H9 (cell line): ENCODE data around the gene PRKACA. TPM values are rescaled to one million over a fixed set of nuclear protein-coding genes. Genes with fewer than 3 reads are reported as not detected.
A peak's percentile ranks its signal among the peaks of the same experiment; 100 is the strongest.

ENCODE experiments used
- DNase-seq: peaks from one replicate; pipeline ENCODE4 v3.0.0-alpha.2; 2017
- H2AFZ ChIP-seq: one replicate; pipeline ENCODE4 v1.6.1; 2013; ENCODE audit warnings: mild to moderate bottlenecking, low read length, control low read depth, moderate library complexity
- H2AK5ac ChIP-seq: 2 replicates; pipeline ENCODE4 v1.6.1; 2013; ENCODE audit warnings: low read length, control low read depth, mixed read lengths; ENCODE audit not compliant: insufficient read length
- H2BK120ac ChIP-seq: one replicate; pipeline ENCODE4 v1.6.1; 2013; ENCODE audit warnings: low read depth, mild to moderate bottlenecking, low read length, control low read depth, inconsistent platforms; ENCODE audit not compliant: poor library complexity, severe bottlenecking
- H2BK12ac ChIP-seq: 2 replicates; pipeline ENCODE4 v1.6.1; 2013; ENCODE audit warnings: low read length, control low read depth, mixed read lengths, low read depth; ENCODE audit not compliant: insufficient read length
- H2BK15ac ChIP-seq: 2 replicates; pipeline ENCODE4 v1.6.1; 2013; ENCODE audit warnings: low read depth, low read length, control low read depth
- H2BK20ac ChIP-seq: one replicate; pipeline ENCODE4 v1.6.1; 2013; ENCODE audit warnings: low read depth, mild to moderate bottlenecking, low read length, control low read depth, inconsistent platforms; ENCODE audit not compliant: poor library complexity, severe bottlenecking
- H2BK5ac ChIP-seq: 2 replicates; pipeline ENCODE4 v1.6.1; 2013; ENCODE audit warnings: low read length, control low read depth, mixed read lengths; ENCODE audit not compliant: insufficient read length
- H3K14ac ChIP-seq: 2 replicates; pipeline ENCODE4 v1.6.1; 2013; ENCODE audit warnings: low read length, control low read depth; ENCODE audit not compliant: insufficient read depth
- H3K18ac ChIP-seq: 2 replicates; pipeline ENCODE4 v1.6.1; 2013; ENCODE audit warnings: low read depth, mild to moderate bottlenecking, mixed read lengths, low read length, control low read depth; ENCODE audit not compliant: insufficient read length
- H3K23ac ChIP-seq: 2 replicates; pipeline ENCODE4 v1.6.1; 2013; ENCODE audit warnings: low read length, control low read depth, mixed read lengths, low read depth; ENCODE audit not compliant: insufficient read length
- H3K23me2 ChIP-seq: 2 replicates; pipeline ENCODE4 v1.6.1; 2013; ENCODE audit warnings: low read depth, mild to moderate bottlenecking, mixed read lengths, low read length, control low read depth; ENCODE audit not compliant: insufficient read length, poor library complexity, severe bottlenecking
- H3K27ac ChIP-seq: 2 replicates; pipeline ENCODE4 v1.5.1; 2013; ENCODE audit warnings: low read length, control low read depth, mixed read lengths, low read depth; ENCODE audit not compliant: insufficient read length
- H3K27me3 ChIP-seq: 2 replicates; pipeline ENCODE4 v1.6.1; 2013; ENCODE audit warnings: low read length, control low read depth, inconsistent platforms; ENCODE audit not compliant: insufficient read depth
- H3K4ac ChIP-seq: 2 replicates; pipeline ENCODE4 v1.6.1; 2013; ENCODE audit warnings: low read depth, mild to moderate bottlenecking, control low read depth, inconsistent platforms, low read length, moderate library complexity
- H3K4me1 ChIP-seq: 2 replicates; pipeline ENCODE4 v1.6.1; 2013; ENCODE audit warnings: low read length, control low read depth, inconsistent platforms; ENCODE audit not compliant: insufficient read depth
- H3K4me2 ChIP-seq: 2 replicates; pipeline ENCODE4 v1.6.1; 2013; ENCODE audit warnings: low read length, control low read depth, mixed read lengths; ENCODE audit not compliant: insufficient read length, insufficient read depth
- H3K56ac ChIP-seq: 2 replicates; pipeline ENCODE4 v1.6.1; 2013; ENCODE audit warnings: low read depth, mild to moderate bottlenecking, mixed read lengths, low read length, control low read depth; ENCODE audit not compliant: insufficient read length
- H3K79me1 ChIP-seq: 2 replicates; pipeline ENCODE4 v1.6.1; 2013; ENCODE audit warnings: low read depth, mild to moderate bottlenecking, moderate library complexity, low read length, control low read depth, inconsistent platforms; ENCODE audit not compliant: insufficient read depth, poor library complexity, severe bottlenecking
- H3K79me2 ChIP-seq: 2 replicates; pipeline ENCODE4 v1.6.1; 2013; ENCODE audit warnings: low read length, control low read depth, inconsistent platforms; ENCODE audit not compliant: insufficient read depth
- H3K9ac ChIP-seq: 2 replicates; pipeline ENCODE4 v1.6.1; 2013; ENCODE audit warnings: low read length, control low read depth, mixed read lengths; ENCODE audit not compliant: insufficient read length; ENCODE audit errors: extremely low read depth
- H3K9me3 ChIP-seq: one replicate; pipeline ENCODE4 v1.6.1; 2013; ENCODE audit warnings: low read depth, low read length, inconsistent platforms; ENCODE audit not compliant: control insufficient read depth
- H3T11ph ChIP-seq: one replicate; pipeline ENCODE4 v1.6.1; 2013; ENCODE audit warnings: mild to moderate bottlenecking, low read length, control low read depth, inconsistent platforms
- H4K20me1 ChIP-seq: one replicate; pipeline ENCODE4 v1.6.1; 2013; ENCODE audit not compliant: control insufficient read depth, insufficient read length, insufficient read depth
- H4K5ac ChIP-seq: 2 replicates; pipeline ENCODE4 v1.6.1; 2013; ENCODE audit warnings: low read depth, mild to moderate bottlenecking, mixed read lengths, low read length, control low read depth; ENCODE audit not compliant: insufficient read length
- H4K8ac ChIP-seq: replicated peaks from 2 replicates; pipeline ENCODE4 v1.6.1; 2013; ENCODE audit warnings: low read length, control low read depth, mixed read lengths, low read depth; ENCODE audit not compliant: insufficient read length
- H4K91ac ChIP-seq: 2 replicates; pipeline ENCODE4 v1.6.1; 2013; ENCODE audit warnings: low read depth, mild to moderate bottlenecking, moderate library complexity, mixed read lengths, low read length, control low read depth; ENCODE audit not compliant: insufficient read length
- H3K27ac Mint-ChIP-seq, 3 experiments: 2 replicates in 2 of 3; 3 replicates in 1 of 3; pipeline ENCODE4 v1.8.0; 2020 to 2021; ENCODE audit warnings: mixed read lengths in 3 of 3, mild to moderate bottlenecking in 1 of 3, moderate library complexity in 1 of 3
- H3K27me3 Mint-ChIP-seq: 2 replicates; pipeline ENCODE4 v1.8.0; 2021; ENCODE audit warnings: low read depth, mild to moderate bottlenecking, moderate library complexity, mixed read lengths
- H3K36me3 Mint-ChIP-seq, 3 experiments: 2 replicates in 2 of 3; 3 replicates in 1 of 3; pipeline ENCODE4 v1.8.0; 2020 to 2021; ENCODE audit warnings: low read depth in 3 of 3, mixed read lengths in 3 of 3; ENCODE audit not compliant: insufficient read depth in 1 of 3
- H3K4me1 Mint-ChIP-seq, 2 experiments: 2 replicates each; pipeline ENCODE4 v1.8.0; 2020; ENCODE audit warnings: mixed read lengths in 2 of 2
- H3K4me3 Mint-ChIP-seq, 2 experiments: 2 replicates in 1 of 2; 3 replicates in 1 of 2; pipeline ENCODE4 v1.8.0; 2020 to 2021; ENCODE audit warnings: mild to moderate bottlenecking in 2 of 2, mixed read lengths in 2 of 2, moderate library complexity in 1 of 2
- H3K9me3 Mint-ChIP-seq, 2 experiments: 2 replicates in 1 of 2; 3 replicates in 1 of 2; pipeline ENCODE4 v1.8.0; 2020; ENCODE audit warnings: mild to moderate bottlenecking in 2 of 2, mixed read lengths in 2 of 2, moderate library complexity in 1 of 2
- WGBS: extraction: QIAGEN DNeasy Blood & Tissue Kit; methylation state at CpG from one replicate; pipeline ENCODE4 v1.1.7; 2013; ENCODE audit warnings: missing lambda C conversion rate, low lambda C conversion rate, mixed read lengths; ENCODE audit not compliant: insufficient read length; ENCODE audit errors: extremely low coverage; 5-methylcytosine and 5-hydroxymethylcytosine counted together
- total RNA-seq: library from RNA; stranded (reverse); gene quantifications from 2 replicates; pipeline ENCODE4 v1.2.1, GENCODE V29; 2021
- TF ChIP-seq, protein P1 (sequence below): fragments of 200-600 bp; sonication (generic); conservative IDR thresholded peaks from 3 replicates; pipeline ENCODE4 v1.8.0; 2021; ENCODE audit warnings: antibody characterized with exemption, mild to moderate bottlenecking

The PRKACA gene
- total RNA-seq, 1 experiment from 2014 or later, result 51.8 TPM

DNA sequence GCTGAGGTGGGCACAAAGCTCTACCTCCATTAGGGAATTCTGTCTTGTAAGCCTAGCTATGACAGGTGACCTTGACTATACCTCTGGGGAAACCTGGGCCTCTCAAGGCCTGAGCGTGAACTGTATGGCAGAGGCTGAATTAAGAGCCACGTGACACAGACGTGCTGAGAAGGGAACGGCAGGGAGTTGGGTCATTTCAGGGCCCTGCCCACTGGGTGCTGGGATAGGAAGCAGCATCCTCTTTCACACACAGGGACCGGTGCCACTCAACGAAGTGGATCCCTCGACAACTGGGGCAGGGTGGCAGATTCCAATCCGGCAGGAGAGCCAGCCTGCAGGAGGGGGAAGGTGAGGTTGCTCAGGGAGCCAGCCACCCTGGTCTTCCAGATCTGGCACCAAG lies 9.6 kb upstream of the PRKACA start:
- no peak overlapping the region for H4K91ac ChIP-seq
- no peak overlapping the region for H3K4me2 ChIP-seq
- Mint-ChIP-seq H3K27ac (peak overlapping the region in 1 of 3 experiments; percentile 68; a peak in 1 of 7 replicates), H3K9me3 (no peaks in the 10 kb centered on the region), H3K36me3 (peaks cover 32 to 56% (median 54%) of the 10 kb centered on the region in 3 experiments; a peak in 6 of 7 replicates), H3K4me1 (no peaks in the 10 kb centered on the region), H3K4me3 (no peak overlapping the region), H3K27me3 (no peaks in the 10 kb centered on the region)
- H2AFZ ChIP-seq, result no peak overlapping the region
- no peak overlapping the region for H3K14ac ChIP-seq
- H3K9ac ChIP-seq, result no peak overlapping the region
- no peak overlapping the region for H2BK20ac ChIP-seq
- no peak overlapping the region for H2BK12ac ChIP-seq
- no peak overlapping the region for H4K8ac ChIP-seq
- no peaks in the 10 kb centered on the region for H3K27me3 ChIP-seq
- H3K23ac ChIP-seq, result no peak overlapping the region
- H3K79me1 ChIP-seq, result no peaks in the 10 kb centered on the region
- TF ChIP-seq, protein P1, sequence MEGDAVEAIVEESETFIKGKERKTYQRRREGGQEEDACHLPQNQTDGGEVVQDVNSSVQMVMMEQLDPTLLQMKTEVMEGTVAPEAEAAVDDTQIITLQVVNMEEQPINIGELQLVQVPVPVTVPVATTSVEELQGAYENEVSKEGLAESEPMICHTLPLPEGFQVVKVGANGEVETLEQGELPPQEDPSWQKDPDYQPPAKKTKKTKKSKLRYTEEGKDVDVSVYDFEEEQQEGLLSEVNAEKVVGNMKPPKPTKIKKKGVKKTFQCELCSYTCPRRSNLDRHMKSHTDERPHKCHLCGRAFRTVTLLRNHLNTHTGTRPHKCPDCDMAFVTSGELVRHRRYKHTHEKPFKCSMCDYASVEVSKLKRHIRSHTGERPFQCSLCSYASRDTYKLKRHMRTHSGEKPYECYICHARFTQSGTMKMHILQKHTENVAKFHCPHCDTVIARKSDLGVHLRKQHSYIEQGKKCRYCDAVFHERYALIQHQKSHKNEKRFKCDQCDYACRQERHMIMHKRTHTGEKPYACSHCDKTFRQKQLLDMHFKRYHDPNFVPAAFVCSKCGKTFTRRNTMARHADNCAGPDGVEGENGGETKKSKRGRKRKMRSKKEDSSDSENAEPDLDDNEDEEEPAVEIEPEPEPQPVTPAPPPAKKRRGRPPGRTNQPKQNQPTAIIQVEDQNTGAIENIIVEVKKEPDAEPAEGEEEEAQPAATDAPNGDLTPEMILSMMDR, result no peak
- no CpG with 5 or more reads among the region's 8 CpGs for WGBS
- no peak overlapping the region for H3K27ac ChIP-seq
- no peak overlapping the region for H3K4ac ChIP-seq
- no peak overlapping the region for H2BK120ac ChIP-seq
- no peaks in the 10 kb centered on the region for H3K23me2 ChIP-seq
- no peaks in the 10 kb centered on the region for H4K20me1 ChIP-seq
- no peak overlapping the region for H3T11ph ChIP-seq
- H2AK5ac ChIP-seq, result no peak overlapping the region
- H3K9me3 ChIP-seq, result no peaks in the 10 kb centered on the region
- no peaks in the 10 kb centered on the region for H3K79me2 ChIP-seq
- H2BK5ac ChIP-seq, result no peak overlapping the region
- no peak overlapping the region for H3K56ac ChIP-seq
- no peak overlapping the region for H2BK15ac ChIP-seq
- H4K5ac ChIP-seq, result no peak overlapping the region
- H3K4me1 ChIP-seq, result no peaks in the 10 kb centered on the region
- H3K18ac ChIP-seq, result no peak overlapping the region
- no peak for DNase-seq
